GM21526 (cell line): ENCODE results near the gene NACC2.
"Not testable (repeated sequence)": the region's sequence is repeated elsewhere in the genome, so short reads cannot be mapped to it uniquely, and the experiment has no call there.

Source experiments
- ATAC-seq: cut with Tn5 transposase; IDR thresholded peaks from one replicate; pipeline ENCODE4 v1.9.1; 2021; ENCODE audit warnings: moderate library complexity; ENCODE audit not compliant: unreplicated experiment, low FRiP score

Gene NACC2

GRCh38 chr9:136048560-136049411 is 46.3 kb downstream of the NACC2 start:
- no peak for ATAC-seq

- ATAC-seq = no peak
Measured at GRCh38 chr9:136047775-136048559, 47.1 kb downstream of the NACC2 start.

- ATAC-seq = no peak
Measured at GRCh38 chr9:136047076-136047774, 47.9 kb downstream of the NACC2 start.

GRCh38 chr9:136046554-136046920 is 48.6 kb downstream of the NACC2 start:
- no peak for ATAC-seq

GRCh38 chr9:136045595-136046553 is 49.2 kb downstream of the NACC2 start:
- no peak for ATAC-seq

GRCh38 chr9:136044971-136045594 is 50.0 kb downstream of the NACC2 start:
- no peak for ATAC-seq

GRCh38 chr9:136044207-136044970 is 50.7 kb downstream of the NACC2 start:
- ATAC-seq = no peak

- no peak for ATAC-seq
Measured at GRCh38 chr9:136043441-136043991, 51.6 kb downstream of the NACC2 start.

- no peak for ATAC-seq
Measured at GRCh38 chr9:136042541-136042940, 52.5 kb downstream of the NACC2 start.

GRCh38 chr9:136040848-136041247 is 54.2 kb downstream of the NACC2 start:
- not testable (repeated sequence) for ATAC-seq

GRCh38 chr9:136039488-136039887 is 55.6 kb downstream of the NACC2 start:
- no peak for ATAC-seq

- ATAC-seq = no peak
Measured at GRCh38 chr9:136036848-136037247, 58.2 kb downstream of the NACC2 start.

- ATAC-seq = no peak
Measured at GRCh38 chr9:136036050-136036449, 59.0 kb downstream of the NACC2 start.

GRCh38 chr9:136031741-136032730 is 63.1 kb downstream of the NACC2 start:
- ATAC-seq = no peak

GRCh38 chr9:136031094-136031493 is 64.0 kb downstream of the NACC2 start:
- ATAC-seq = no peak

GRCh38 chr9:136029556-136029955 is 65.5 kb downstream of the NACC2 start:
- no peak for ATAC-seq

- no peak for ATAC-seq
Measured at GRCh38 chr9:136028760-136029470, 66.2 kb downstream of the NACC2 start.
